Ectodermal cell (in vitro differentiated cells): ENCODE data around the gene SHISA7. TPM values are rescaled to one million over a fixed set of nuclear protein-coding genes. Genes with fewer than 3 reads are reported as not detected.

Source experiments
- H3K27ac ChIP-seq: 2 replicates; pipeline ENCODE4 v1.7.0; 2013; ENCODE audit warnings: mild to moderate bottlenecking, low read depth, low read length; ENCODE audit not compliant: insufficient read depth, poor library complexity, severe bottlenecking
- H3K27me3 ChIP-seq: 2 replicates; pipeline ENCODE4 v1.7.0; 2013; ENCODE audit warnings: mild to moderate bottlenecking, low read length; ENCODE audit not compliant: insufficient read depth, control insufficient read depth, poor library complexity, severe bottlenecking
- H3K36me3 ChIP-seq: one replicate; pipeline ENCODE4 v1.7.0; 2013; ENCODE audit warnings: low read length; ENCODE audit not compliant: control insufficient read depth, insufficient read depth
- H3K4me1 ChIP-seq: one replicate; pipeline ENCODE4 v1.7.0; 2013; ENCODE audit warnings: low read length; ENCODE audit not compliant: control insufficient read depth, insufficient read depth
- H3K4me3 ChIP-seq: 2 replicates; pipeline ENCODE4 v1.7.0; 2013; ENCODE audit warnings: low read depth, low read length, control low read depth; ENCODE audit not compliant: insufficient read depth
- H3K9me3 ChIP-seq: 2 replicates; pipeline ENCODE4 v1.7.0; 2013; ENCODE audit warnings: mild to moderate bottlenecking, low read length, moderate library complexity; ENCODE audit not compliant: control insufficient read depth
- WGBS, 2 experiments: methylation state at CpG; one replicate each; pipeline ENCODE4 v1.1.7; 2013; ENCODE audit warnings: missing lambda C conversion rate in 2 of 2; 5-methylcytosine and 5-hydroxymethylcytosine counted together
- polyA plus RNA-seq, 4 experiments: library from polyadenylated mRNA; stranded (reverse); fragments of 50-300 nt; gene quantifications; one replicate each; pipeline ENCODE4 v1.2.3, GENCODE V29; 2013

The SHISA7 gene
- 0.19 TPM for polyA plus RNA-seq (2013, experiment 1 of 4)
- 0.20 TPM for polyA plus RNA-seq (2013, experiment 2 of 4)
- polyA plus RNA-seq (2013, experiment 3 of 4) = 0.21 TPM
- 0.28 TPM for polyA plus RNA-seq (2013, experiment 4 of 4)

DNA sequence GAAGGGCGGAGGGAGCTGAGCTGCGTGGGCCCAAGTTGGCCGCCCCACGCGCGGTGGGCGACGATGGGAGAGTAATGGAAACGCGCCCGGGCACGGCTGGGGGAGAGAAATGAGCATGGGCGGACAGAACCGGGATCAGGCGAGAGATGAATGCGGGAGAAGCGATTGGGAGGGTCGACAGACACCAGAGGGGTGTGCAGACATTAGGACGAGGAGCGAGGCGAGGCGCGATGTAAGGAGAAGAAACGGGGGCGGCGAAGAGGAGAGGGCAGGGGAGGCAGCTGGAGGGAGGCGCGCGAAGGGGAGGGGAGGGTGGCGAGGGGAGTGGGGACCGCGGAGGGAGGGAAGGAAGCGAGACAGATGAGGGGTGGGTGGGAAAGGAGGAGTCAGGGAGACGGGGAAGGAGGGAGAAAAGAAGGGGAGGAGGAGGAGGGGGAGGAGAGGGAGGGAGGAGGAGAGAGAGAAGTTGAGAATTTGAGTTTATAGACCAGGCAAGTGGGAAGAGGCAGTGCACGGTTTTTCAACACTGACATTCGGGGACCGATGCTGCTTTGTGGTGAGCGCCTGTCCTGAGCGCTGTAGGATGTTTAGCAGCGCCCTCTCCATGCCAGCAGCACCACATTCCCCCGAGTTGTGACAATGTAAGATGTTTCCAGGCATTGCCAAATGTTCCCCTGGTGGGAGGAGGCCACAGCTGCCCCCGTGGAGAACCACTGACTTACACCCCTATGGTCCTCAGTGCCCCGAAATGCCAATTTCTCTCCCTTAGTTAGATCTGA lies at the start of gene SHISA7:
TSS of gene SHISA7 (minus strand) at position 256 of the 779 bp plus-strand sequence. CDS start 437 bp downstream, outside the sequence.
- no peak within 1 kb of the TSS for H3K4me3 ChIP-seq
- H3K27me3 ChIP-seq = peaks cover 100% of the 10 kb centered on the region
- WGBS, 2 experiments = 3% methylated on average over 43 of the region's 43 CpGs
- no peaks in the 10 kb centered on the region for H3K36me3 ChIP-seq
- no peak within 1 kb of the TSS for H3K27ac ChIP-seq
- no peaks in the 10 kb centered on the region for H3K9me3 ChIP-seq
- peaks cover 19% of the 10 kb centered on the region for H3K4me1 ChIP-seq

DNA sequence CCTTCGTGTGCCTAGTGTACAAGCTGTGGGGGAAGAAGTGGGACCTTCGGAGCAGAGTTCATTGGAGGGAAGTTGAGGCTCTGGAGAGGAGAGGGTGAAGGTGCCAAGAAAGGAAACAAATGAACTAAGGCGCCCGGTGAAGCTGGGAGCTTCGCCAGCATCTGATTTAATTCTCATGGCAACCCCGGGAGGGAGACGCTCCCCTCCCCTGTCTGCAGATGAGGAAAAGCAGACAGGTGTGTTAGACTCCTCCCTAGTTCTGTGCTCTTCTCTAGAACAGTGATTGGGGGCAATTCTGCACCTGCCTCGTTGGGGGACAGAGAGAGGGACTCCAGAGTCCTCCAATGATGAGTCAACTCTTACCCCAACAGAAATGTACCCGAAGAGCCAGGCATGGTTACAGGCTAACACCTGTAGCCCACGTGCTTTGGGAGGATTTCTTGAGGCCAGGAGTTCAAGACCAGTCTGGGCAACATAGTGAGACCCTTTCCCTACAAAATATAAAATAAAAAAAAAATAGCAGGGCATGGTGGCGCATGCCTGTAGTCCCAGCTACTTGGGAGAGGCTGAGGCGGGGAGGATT lies 49.4 kb upstream of the SHISA7 start:
- Histone ChIP-seq H3K9me3 (no peaks in the 10 kb centered on the region), H3K27ac (no peak overlapping the region), H3K36me3 (no peaks in the 10 kb centered on the region), H3K27me3 (no peaks in the 10 kb centered on the region), H3K4me1 (peaks cover 18% of the 10 kb centered on the region), H3K4me3 (no peak overlapping the region)
- WGBS, 2 experiments = 86 to 87% methylated on average over 12 of the region's 12 CpGs

DNA sequence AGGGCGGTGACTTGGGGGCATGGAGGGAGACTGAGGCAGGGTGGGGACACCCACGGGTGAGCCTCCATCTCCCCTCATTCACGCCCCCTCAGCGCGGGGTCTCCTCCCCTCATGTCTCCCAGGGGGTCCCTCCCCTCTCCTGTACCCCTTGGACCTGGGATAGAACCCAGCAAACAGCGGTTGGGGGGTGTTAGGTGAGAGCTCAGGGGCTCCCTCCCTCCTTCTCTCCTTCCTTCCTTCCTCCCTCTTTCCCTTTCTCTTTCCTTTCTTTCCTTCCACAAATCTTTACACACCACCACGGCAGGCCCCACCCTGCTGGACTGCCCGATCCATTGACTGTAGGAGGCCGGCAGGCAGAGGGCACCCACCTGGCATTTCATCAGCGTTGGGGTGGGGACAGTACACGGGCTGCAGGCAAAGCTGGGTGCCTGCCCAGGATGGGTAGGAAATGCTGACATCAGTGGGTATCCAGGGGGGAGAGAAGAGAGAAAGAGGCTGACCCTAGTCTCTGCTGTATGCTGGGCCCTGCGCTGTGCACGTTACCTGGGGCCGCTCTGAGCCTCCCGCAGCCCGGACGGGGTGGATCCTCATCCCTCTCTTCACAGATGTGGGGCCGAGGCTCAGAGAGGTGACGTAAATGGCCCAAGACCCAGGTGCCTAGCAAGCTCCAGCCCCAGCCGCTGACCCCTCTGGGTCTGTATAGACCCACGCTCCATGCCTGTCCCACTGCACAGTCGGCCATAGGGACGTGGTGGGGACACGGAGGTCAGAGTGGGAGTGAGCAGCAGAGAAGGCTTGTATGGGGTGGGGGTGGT lies 48.7 kb upstream of the SHISA7 start:
- H3K4me1 ChIP-seq = peaks cover 25% of the 10 kb centered on the region
- 88% methylated on average over 24 of the region's 24 CpGs for WGBS, 2 experiments
- H3K27ac ChIP-seq = no peak overlapping the region
- no peak overlapping the region for H3K4me3 ChIP-seq
- no peaks in the 10 kb centered on the region for H3K27me3 ChIP-seq
- H3K9me3 ChIP-seq = no peaks in the 10 kb centered on the region
- H3K36me3 ChIP-seq = no peaks in the 10 kb centered on the region

DNA sequence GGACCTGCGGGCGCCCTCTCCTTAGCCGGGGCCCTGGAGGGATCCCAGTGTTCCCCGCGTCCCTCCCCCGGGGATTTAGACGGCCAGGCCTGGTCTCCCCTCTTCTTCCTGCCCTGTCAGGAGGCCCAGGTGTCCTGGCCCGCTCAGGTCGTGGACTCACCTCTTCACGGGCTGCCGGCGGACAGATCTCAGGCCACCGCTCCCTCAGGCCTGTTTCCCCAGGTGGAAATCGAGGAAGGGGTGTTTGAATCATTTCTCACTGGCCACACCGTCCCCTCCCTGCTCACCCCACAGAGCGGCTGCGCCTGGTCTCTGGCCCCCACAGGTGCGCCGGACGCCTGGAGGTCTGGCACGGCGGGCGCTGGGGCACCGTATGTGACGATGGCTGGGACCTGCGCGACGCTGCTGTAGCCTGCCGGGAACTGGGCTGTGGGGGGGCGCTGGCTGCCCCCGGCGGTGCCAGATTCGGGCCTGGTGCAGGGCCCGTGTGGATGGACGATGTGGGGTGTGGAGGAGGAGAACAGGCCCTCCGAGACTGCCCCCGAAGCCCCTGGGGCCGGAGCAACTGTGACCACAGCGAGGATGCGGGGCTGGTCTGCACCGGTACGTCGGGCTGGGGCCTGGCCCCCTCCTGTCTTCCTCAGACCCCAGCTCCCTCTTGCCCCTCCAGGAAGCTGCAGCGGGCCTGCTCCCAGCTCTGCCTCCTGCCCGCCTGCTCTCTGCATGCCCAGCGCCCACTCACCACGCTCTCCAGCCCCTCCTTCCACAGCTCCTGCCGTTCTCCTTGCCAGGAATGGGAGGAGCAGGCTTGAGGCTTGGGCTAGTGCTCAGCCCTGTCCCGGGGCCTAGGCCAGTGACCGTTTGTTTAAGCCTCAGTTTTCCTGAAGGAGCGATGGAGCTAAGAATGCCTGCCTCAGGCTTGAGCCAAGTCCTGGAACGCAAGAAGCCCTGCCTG lies 47.7 kb upstream of the SHISA7 start:
- WGBS, 2 experiments = 86 to 87% methylated on average over 52 of the region's 52 CpGs
- no peaks in the 10 kb centered on the region for H3K27me3 ChIP-seq
- H3K4me3 ChIP-seq = no peak overlapping the region
- no peak overlapping the region for H3K27ac ChIP-seq
- H3K36me3 ChIP-seq = no peaks in the 10 kb centered on the region
- H3K9me3 ChIP-seq = no peaks in the 10 kb centered on the region
- H3K4me1 ChIP-seq = peaks cover 35% of the 10 kb centered on the region

DNA sequence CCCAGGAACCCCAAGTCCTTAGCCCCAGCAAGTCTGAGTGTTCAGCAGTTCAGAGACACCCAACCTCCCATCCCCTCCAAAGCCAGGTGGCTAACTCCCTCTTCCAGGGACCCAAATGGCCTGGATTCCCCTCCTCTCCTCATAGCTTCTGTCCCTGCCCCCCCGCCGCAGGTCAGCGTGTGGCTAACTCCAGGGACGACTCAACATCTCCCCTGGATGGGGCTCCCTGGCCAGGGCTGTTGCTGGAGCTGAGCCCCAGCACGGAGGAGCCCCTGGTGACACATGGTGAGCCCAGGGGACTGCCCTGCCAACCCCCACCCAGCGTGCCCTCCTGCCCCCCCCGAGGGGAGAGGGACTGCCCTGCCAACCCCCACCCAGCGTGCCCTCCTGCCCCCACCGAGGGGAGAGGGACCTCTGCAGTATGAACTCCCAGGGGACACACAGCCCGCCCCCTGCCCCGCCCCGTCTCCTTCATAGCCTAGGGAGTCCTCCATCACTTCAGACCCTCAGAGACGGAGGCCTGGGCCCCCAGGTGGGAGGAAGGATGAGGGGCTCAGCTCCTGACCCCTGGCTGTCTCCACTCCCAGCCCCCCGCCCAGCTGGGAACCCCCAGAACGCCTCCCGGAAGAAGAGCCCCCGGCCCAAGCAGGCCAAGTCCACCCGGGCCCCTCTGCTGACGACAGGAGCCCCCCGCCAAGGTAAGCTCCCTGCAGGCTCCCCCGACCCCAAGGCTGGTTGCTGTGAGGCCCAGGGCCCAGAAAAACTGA lies 46.8 kb upstream of the SHISA7 start:
- Histone ChIP-seq H3K27ac (no peak overlapping the region), H3K4me3 (no peak overlapping the region), H3K36me3 (no peaks in the 10 kb centered on the region), H3K4me1 (peaks cover 35% of the 10 kb centered on the region), H3K9me3 (no peaks in the 10 kb centered on the region), H3K27me3 (no peaks in the 10 kb centered on the region)
- 70 to 74% methylated on average over 17 to 21 of the region's 21 CpGs for WGBS, 2 experiments

DNA sequence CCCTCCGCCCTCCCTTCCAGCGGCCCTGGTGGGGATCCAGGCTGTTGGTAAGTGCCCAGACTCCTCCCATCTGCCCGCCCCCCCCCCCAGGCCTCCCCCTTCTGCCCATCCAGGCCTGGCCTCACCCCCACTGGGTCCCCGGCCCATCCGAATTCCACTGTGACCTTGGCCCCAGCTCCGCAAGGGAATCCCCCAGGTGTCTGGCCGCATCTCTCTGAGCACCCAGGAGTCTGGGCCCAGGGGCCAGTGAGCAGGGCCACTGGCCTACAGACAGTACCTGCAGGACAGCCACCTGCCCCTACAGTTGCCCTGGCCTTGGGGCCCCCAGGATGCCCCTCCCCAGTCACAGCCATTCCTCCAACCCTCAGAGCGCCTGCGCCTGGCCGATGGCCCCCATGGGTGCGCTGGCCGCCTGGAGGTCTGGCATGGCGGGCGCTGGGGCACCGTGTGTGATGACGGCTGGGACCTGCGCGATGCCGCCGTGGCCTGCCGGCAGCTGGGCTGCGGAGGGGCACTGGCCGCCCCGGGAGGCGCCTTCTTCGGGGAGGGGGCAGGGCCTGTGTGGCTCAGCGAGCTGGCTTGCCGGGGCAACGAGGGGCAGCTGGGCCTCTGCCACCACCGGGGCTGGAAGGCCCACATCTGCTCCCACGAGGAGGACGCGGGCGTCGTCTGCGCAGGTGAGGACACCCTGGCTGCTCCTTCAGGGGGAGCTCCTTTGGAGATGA lies 46.0 kb upstream of the SHISA7 start:
- Histone ChIP-seq H3K4me3 (no peak overlapping the region), H3K27me3 (no peaks in the 10 kb centered on the region), H3K9me3 (no peaks in the 10 kb centered on the region), H3K4me1 (peaks cover 35% of the 10 kb centered on the region), H3K27ac (no peak overlapping the region), H3K36me3 (no peaks in the 10 kb centered on the region)
- WGBS, 2 experiments = 60 to 63% methylated on average over 35 of the region's 36 CpGs

DNA sequence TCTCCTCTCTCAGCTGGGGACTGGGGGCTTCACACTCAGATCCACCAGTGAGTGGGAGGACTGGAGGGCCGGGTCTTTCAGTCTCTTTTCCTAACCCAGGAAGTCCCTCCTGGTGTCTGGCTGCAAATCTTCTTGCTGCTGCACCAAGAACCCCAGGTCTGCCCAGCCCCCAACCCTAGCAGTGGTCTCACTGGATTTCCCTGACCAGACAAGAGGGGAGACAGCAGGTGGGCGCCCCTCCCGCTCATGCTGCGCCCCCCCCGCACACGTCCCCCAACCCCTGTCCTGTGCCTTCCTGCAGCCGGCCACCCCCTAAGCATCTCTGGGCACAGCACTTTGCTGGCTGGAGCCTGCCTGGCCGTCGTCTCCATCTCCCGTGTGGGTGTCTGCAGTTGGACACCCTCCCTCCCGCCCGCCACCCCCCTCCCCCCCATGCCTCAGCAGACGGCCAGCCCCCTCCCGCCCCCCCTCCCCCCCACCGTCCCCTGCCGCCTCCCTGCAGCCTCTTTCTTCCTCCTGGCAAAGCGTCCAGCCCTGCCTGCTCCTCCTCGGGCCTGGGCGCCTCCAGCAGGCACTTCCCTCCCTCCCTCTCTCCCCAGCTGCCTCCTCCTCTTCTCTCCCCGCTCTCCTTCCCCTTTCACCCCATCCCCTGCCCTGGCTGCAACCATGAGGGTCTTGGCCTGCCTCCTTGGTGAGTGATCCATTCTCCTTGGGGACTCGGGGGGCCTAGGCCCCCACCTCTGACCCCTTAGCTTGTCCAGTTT lies 45.0 kb upstream of the SHISA7 start, which contains the start of gene SSC5D:
TSS of gene SSC5D (plus strand) at position 513 of the 764 bp plus-strand sequence. CDS start at position 667, 154 bp downstream.
- peaks cover under 1% of the 10 kb centered on the region for H3K36me3 ChIP-seq
- H3K27me3 ChIP-seq = no peaks in the 10 kb centered on the region
- WGBS, 2 experiments = 2 to 5% methylated on average over 14 to 16 of the region's 21 CpGs
- no peaks in the 10 kb centered on the region for H3K9me3 ChIP-seq
- H3K4me3 ChIP-seq = peak within 1 kb of the TSS; percentile 0
- peaks cover 35% of the 10 kb centered on the region for H3K4me1 ChIP-seq
- peak within 1 kb of the TSS; percentile 40 for H3K27ac ChIP-seq
